Measurements from ENCODE around the gene CDYL2.
"Not testable (repeated sequence)": the region's sequence is repeated elsewhere in the genome, so short reads cannot be mapped to it uniquely, and the experiment has no call there.

The CDYL2 gene

DNA sequence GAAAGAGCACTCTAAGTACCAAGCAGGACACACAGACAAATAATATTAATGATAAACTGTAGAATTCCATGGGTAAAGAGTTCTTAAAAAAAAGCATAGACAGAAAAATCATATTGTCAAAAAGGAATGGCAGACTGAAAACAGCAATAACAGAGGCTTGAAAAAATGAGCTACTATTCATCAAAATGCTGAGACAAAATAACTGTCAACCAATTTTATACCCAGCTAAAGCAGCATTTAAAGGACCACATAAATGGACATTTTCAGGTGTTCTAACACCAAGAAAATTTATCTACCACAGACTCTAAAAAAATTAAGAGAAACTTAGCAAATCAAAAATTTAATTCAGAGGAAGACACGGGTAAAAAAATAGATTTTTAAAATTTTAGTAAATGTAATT, 144.5 kb downstream of the CDYL2 start:
- no peaks in the 10 kb centered on the region for H3K36me3 Mint-ChIP-seq (ENCODE audit: low read depth)
- H3K4me1 Mint-ChIP-seq (ENCODE audit: low read depth): peaks cover 20% of the 10 kb centered on the region
- intact Hi-C loops (cut with micrococcal nuclease): loop anchor here (10.0 kb wide), 2 partner anchors 75 to 115 kb away; partner anchors contain the start of gene DYNLRB2
- H3K4me3 Mint-ChIP-seq: no peak overlapping the region
- peaks cover 13% of the 10 kb centered on the region for H3K27me3 Mint-ChIP-seq
- H3K9me3 Mint-ChIP-seq: peaks cover 21% of the 10 kb centered on the region
- H3K27ac Mint-ChIP-seq: no peak overlapping the region

DNA sequence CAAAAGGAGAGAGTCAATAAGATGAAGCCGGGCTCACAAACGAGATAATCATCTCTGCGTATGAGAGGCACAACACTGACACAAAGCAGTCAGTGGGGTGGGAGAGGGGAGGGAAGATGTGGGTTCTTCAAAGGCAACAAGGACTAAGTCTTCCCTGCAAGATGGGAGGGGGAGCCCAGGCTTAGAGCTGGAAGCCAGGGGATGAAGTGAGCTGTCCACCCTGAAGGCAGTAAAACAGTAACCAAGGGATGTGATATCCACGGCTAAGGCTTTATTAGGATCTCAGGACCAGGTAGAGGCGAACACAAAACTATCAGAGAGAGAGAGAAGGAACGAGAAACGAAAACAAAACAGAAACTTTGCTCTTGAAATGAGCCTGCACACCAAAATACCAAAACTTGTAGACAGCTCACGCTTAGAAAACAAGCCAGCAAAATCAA, 147.7 kb downstream of the CDYL2 start:
- H3K27me3 Mint-ChIP-seq: peaks cover 11% of the 10 kb centered on the region
- H3K27ac Mint-ChIP-seq: no peak overlapping the region
- H3K4me3 Mint-ChIP-seq: no peak overlapping the region
- intact Hi-C loops (cut with micrococcal nuclease): loop anchor here (10.0 kb wide), 2 partner anchors 72 to 112 kb away; partner anchors contain the start of gene DYNLRB2
- no peaks in the 10 kb centered on the region for H3K36me3 Mint-ChIP-seq (ENCODE audit: low read depth)
- peaks cover 12% of the 10 kb centered on the region for H3K4me1 Mint-ChIP-seq (ENCODE audit: low read depth)
- peaks cover 21% of the 10 kb centered on the region for H3K9me3 Mint-ChIP-seq

DNA sequence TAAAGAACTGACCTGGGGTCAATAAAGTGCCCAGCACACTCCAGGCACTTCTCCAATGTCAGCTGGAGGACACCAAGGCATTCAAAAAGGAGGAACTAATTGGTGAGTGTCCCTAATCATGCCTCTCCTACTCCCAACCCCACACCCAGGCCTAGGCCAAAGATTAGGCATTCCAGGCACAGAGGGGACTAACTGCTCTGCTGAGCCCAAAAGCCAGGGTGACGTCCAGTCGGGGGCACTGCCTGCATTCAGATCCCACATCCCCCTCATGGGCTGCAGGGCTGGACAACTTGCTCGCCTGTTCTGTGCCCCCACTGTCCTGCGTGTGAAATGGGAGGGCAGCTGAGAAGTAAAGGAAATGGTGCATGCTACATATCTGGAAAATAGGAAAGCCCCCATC, 148.2 kb downstream of the CDYL2 start:
- peaks cover 13% of the 10 kb centered on the region for H3K27me3 Mint-ChIP-seq
- H3K9me3 Mint-ChIP-seq: peaks cover 21% of the 10 kb centered on the region
- H3K4me1 Mint-ChIP-seq (ENCODE audit: low read depth): peaks cover 12% of the 10 kb centered on the region
- no peak overlapping the region for H3K4me3 Mint-ChIP-seq
- H3K27ac Mint-ChIP-seq: no peak overlapping the region
- no peaks in the 10 kb centered on the region for H3K36me3 Mint-ChIP-seq (ENCODE audit: low read depth)
- intact Hi-C loops (cut with micrococcal nuclease): loop anchor here (10.0 kb wide), 2 partner anchors 71 to 111 kb away; partner anchors contain the start of gene DYNLRB2

DNA sequence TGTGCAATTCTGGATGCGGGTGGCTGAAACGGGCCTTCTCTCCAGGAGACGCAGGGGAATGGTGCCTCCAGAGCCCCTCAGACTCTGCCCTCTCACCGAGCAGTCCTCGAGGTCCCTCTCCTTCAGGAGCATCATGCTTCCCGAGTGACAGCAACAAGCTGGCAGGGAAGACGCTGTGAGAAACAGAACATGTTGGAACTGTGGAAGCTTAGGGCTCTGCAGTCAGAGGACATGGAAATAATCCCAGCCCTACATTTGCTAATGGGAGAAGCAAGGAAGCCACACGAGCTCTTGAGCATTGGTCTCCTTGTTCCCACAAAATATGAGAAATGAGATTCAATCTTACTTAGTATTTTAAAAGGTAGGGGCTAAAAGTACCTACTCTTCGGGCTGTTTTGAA, 148.6 kb downstream of the CDYL2 start:
- Mint-ChIP-seq H3K4me1 (ENCODE audit: low read depth) (peaks cover 14% of the 10 kb centered on the region), H3K4me3 (no peak overlapping the region)
- intact Hi-C loops (cut with micrococcal nuclease): loop anchor here (10.0 kb wide), 2 partner anchors 71 to 111 kb away; partner anchors contain the start of gene DYNLRB2

DNA sequence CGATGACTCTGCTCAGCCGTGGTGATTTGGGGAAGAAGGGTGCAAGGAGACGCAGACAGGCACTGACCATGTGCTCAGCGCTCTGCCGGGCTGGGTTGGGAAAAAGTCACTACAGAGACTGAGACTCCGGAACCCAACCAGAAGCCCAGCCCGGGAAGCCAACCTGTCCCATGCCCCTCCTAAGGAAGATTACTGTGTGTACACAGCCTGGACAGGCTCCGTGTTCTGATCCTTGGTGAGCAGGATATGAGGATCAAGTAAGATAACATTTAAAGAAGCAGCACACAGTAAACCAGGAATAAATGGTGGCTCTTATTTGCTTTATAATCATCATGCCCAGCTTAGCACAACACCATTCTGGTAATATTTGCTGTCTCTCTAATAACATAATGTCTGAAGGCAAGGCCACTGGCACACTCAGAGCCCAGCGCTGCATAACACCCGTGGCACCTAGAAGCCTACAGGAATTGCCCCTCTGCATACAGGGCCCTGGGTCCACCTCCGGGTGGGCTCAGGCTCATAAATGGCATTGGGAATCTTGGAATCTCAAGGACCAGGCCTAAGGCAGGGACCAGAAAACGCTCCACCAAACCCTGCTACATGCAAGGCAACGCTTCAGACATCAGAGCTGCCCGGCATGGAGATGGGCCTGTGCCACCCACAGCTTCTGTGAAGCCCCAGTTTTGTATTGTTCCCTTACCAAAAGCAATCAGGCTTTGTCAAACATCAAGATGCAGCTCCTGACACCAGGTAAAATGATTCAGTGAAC, 150.1 kb downstream of the CDYL2 start:
- intact Hi-C loops (cut with micrococcal nuclease): loop anchor here (10.0 kb wide), 2 partner anchors 69 to 109 kb away; partner anchors contain the start of gene DYNLRB2
- H3K4me3 Mint-ChIP-seq: no peak overlapping the region
- H3K27ac Mint-ChIP-seq: no peak overlapping the region
- H3K36me3 Mint-ChIP-seq (ENCODE audit: low read depth): no peaks in the 10 kb centered on the region
- H3K27me3 Mint-ChIP-seq: peaks cover 13% of the 10 kb centered on the region
- H3K4me1 Mint-ChIP-seq (ENCODE audit: low read depth): peaks cover 26% of the 10 kb centered on the region
- peaks cover 22% of the 10 kb centered on the region for H3K9me3 Mint-ChIP-seq

More for the DNA sequence above, 148.6 kb downstream of the CDYL2 start:
- peaks cover 13% of the 10 kb centered on the region for H3K27me3 Mint-ChIP-seq
- no peaks in the 10 kb centered on the region for H3K36me3 Mint-ChIP-seq (ENCODE audit: low read depth)
- H3K27ac Mint-ChIP-seq: no peak overlapping the region
- H3K9me3 Mint-ChIP-seq: peaks cover 24% of the 10 kb centered on the region

DNA sequence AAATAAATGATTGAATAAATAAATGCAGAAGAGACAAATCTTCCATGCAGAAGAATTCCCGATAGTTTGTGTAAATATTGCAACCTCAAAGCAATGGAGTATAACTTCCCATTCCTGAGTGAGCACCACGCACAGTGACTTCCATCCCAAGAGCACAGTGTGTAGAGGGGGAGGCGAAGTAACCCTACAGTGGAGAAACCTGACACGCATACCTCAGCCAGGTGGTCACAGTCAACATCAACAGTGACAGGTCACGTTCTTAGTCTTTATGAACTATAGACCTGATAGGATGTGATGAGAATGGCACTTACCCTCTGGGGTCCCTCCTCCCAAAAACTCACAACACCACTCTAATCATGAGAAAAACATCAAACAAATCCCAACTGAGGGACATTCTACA, 152.0 kb downstream of the CDYL2 start:
- Mint-ChIP-seq H3K27me3 (peaks cover 13% of the 10 kb centered on the region), H3K27ac (no peak overlapping the region), H3K36me3 (ENCODE audit: low read depth) (peaks cover 6% of the 10 kb centered on the region), H3K4me3 (no peak overlapping the region), H3K9me3 (peaks cover 31% of the 10 kb centered on the region), H3K4me1 (ENCODE audit: low read depth) (peaks cover 26% of the 10 kb centered on the region)
- intact Hi-C loops (cut with micrococcal nuclease): loop anchor here (10.0 kb wide), 2 partner anchors 68 to 108 kb away; partner anchors contain the start of gene DYNLRB2

DNA sequence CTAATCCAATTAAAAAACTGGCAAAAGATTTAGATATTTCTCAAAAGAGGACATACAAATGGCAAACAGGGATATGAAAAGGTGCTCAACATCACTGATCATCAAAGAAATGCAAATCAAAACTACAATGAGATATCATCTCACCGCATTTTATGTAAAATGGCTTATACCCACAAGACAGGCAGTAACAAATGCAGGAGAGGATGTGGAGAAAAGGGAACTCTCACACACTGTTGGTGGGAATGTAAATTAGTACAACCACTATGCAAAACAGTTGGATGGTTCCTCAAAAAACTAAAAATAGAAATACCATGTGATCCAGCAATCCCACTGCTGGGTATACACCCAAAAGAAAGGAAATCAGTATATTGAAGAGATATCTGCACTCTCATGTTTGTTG, 154.1 kb downstream of the CDYL2 start:
- not testable (repeated sequence) for H3K27ac Mint-ChIP-seq; H3K27me3 Mint-ChIP-seq; H3K4me3 Mint-ChIP-seq; H3K36me3 Mint-ChIP-seq (ENCODE audit: low read depth)
- Mint-ChIP-seq H3K9me3 (peaks cover 42% of the 10 kb centered on the region), H3K4me1 (ENCODE audit: low read depth) (peaks cover 14% of the 10 kb centered on the region)
- intact Hi-C loops (cut with micrococcal nuclease): loop anchor here (10.0 kb wide), 2 partner anchors 65 to 105 kb away; partner anchors contain the start of gene DYNLRB2

DNA sequence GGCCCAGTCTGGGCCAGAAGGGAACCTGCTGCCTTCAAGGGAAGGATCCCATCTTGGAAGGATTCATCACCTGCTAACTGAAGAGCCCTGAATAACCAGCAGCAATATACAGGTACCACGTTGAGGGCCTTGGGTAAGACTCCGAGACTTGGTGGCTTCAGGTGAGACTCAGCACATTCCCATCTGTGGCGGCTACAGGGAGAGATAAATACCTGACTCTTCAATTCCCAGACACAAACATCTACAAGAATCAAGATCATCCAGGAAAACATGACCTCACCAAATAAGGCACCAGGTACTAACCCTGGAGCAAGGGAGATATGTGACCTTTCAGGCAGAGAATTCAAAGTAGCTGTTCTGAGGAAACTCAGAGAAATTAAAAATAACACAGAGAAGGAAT, 164.1 kb downstream of the CDYL2 start:
- H3K4me1 Mint-ChIP-seq (ENCODE audit: low read depth): no peaks in the 10 kb centered on the region
- H3K4me3 Mint-ChIP-seq: no peak overlapping the region
- intact Hi-C loops (cut with micrococcal nuclease): no loop called here
- no peak overlapping the region for H3K27ac Mint-ChIP-seq
- H3K36me3 Mint-ChIP-seq (ENCODE audit: low read depth): no peaks in the 10 kb centered on the region
- no peaks in the 10 kb centered on the region for H3K27me3 Mint-ChIP-seq
- peaks cover 14% of the 10 kb centered on the region for H3K9me3 Mint-ChIP-seq

DNA sequence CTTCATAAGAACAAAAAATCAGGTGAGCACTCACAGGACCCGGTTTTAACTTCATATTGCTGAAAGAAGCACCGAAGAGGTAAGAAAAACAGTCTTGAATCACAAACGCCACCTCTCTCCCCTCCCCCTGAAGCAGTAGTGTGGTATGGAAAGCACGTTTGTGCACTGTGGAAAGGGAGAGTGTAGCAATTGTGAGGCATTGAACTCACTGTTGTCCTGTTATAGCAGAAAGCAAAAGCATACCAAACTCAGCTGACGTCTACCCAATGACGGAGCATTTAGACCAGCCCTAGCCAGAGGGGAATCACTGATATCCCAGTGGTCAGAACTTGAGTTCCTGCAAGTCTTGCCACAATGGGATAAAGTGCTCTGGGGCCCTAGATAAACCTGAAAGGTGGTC, 164.8 kb downstream of the CDYL2 start:
- no peak overlapping the region for H3K4me3 Mint-ChIP-seq
- H3K27ac Mint-ChIP-seq: no peak overlapping the region
- H3K36me3 Mint-ChIP-seq (ENCODE audit: low read depth): no peaks in the 10 kb centered on the region
- H3K9me3 Mint-ChIP-seq: peaks cover 19% of the 10 kb centered on the region
- no peaks in the 10 kb centered on the region for H3K27me3 Mint-ChIP-seq
- intact Hi-C loops (cut with micrococcal nuclease): no loop called here
- H3K4me1 Mint-ChIP-seq (ENCODE audit: low read depth): no peaks in the 10 kb centered on the region

DNA sequence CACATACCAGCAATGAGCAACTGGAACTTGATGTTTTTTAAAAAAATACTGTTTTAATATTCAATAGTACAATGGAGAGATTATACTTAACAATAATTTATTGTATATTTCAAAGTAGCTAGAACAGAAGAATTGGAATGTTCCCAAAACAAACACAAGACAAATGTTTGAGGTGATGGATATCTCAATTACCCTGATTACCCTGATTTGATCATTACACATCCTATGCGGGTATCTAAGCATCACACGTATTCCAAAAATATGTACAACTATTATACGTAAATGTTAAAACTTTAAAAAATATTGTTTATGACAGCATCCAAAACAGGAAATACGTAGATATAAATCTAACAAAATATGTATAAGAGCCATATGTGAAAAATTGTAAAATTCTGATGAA, 166.8 kb downstream of the CDYL2 start:
- H3K36me3 Mint-ChIP-seq (ENCODE audit: low read depth): peaks cover 4% of the 10 kb centered on the region
- intact Hi-C loops (cut with micrococcal nuclease): no loop called here
- H3K4me1 Mint-ChIP-seq (ENCODE audit: low read depth): no peaks in the 10 kb centered on the region
- no peaks in the 10 kb centered on the region for H3K27me3 Mint-ChIP-seq
- H3K9me3 Mint-ChIP-seq: peaks cover 19% of the 10 kb centered on the region
- H3K4me3 Mint-ChIP-seq: no peak overlapping the region
- H3K27ac Mint-ChIP-seq: no peak overlapping the region

DNA sequence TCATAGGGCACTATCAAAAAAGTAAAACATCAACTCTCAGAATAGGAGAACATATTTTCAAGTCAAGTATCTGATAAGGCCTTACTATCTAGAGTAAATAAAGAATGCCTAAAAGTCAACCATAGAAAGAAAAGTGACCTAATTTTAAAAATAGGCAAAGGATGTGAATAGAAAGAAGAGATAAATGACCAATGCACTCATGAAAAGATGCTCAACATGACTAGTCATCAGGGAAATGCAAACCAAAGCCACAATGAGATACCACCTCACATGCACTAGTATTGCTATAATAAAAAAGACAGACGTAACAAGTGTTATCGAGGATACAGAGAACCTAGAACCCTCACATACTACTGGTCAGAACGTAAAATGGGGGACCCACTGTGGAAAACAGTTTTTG, 172.8 kb downstream of the CDYL2 start:
- H3K4me1 Mint-ChIP-seq (ENCODE audit: low read depth): no peaks in the 10 kb centered on the region
- no peak overlapping the region for H3K27ac Mint-ChIP-seq
- H3K36me3 Mint-ChIP-seq (ENCODE audit: low read depth): peaks cover 34% of the 10 kb centered on the region
- peaks cover 31% of the 10 kb centered on the region for H3K9me3 Mint-ChIP-seq
- no peaks in the 10 kb centered on the region for H3K27me3 Mint-ChIP-seq
- intact Hi-C loops (cut with micrococcal nuclease): no loop called here
- no peak overlapping the region for H3K4me3 Mint-ChIP-seq

DNA sequence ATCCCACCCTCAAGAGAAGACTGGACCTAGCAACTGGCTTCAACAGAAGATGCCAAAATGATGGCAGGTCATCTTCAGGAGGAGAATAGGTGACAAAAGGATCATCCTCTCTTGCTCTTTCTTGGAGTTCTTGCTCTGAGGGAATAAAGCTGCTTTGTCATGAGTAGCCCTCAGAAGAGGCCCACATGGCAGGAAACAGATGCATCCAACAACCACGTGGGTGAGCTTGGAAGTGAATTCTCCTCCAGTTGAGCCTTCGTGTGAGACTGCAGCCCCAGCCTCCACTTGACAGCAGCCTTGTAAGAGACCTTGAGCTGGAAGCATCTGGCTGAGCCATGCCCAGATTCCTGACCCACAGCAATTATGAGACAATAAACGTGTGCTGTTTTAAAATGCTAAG, 176.1 kb downstream of the CDYL2 start:
- no peak overlapping the region for H3K4me3 Mint-ChIP-seq
- intact Hi-C loops (cut with micrococcal nuclease): no loop called here
- H3K4me1 Mint-ChIP-seq (ENCODE audit: low read depth): no peaks in the 10 kb centered on the region
- peaks cover 32% of the 10 kb centered on the region for H3K9me3 Mint-ChIP-seq
- peaks cover 34% of the 10 kb centered on the region for H3K36me3 Mint-ChIP-seq (ENCODE audit: low read depth)
- no peaks in the 10 kb centered on the region for H3K27me3 Mint-ChIP-seq
- H3K27ac Mint-ChIP-seq: no peak overlapping the region

DNA sequence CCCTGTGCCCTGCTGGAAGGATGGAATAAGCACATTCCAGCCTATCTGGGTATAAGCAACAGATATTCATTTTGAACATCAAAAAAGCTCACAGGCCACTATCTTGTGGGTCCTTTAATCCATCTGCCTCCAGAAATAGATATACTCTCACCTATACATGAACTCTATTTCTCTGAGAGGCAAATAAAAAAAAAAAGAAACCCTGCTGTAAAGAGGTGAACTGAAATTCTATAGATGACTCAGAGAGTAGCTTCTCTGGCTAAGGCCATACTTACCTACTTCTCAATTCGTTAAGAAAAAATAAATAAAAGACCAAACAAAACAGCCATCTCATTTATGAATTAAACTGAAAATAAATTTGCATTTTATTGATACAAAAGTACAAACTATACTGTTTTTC, 177.3 kb downstream of the CDYL2 start:
- Mint-ChIP-seq H3K36me3 (ENCODE audit: low read depth) (peaks cover 24% of the 10 kb centered on the region), H3K4me3 (no peak overlapping the region), H3K4me1 (ENCODE audit: low read depth) (no peaks in the 10 kb centered on the region), H3K27ac (no peak overlapping the region), H3K9me3 (peaks cover 32% of the 10 kb centered on the region), H3K27me3 (no peaks in the 10 kb centered on the region)
- intact Hi-C loops (cut with micrococcal nuclease): no loop called here

DNA sequence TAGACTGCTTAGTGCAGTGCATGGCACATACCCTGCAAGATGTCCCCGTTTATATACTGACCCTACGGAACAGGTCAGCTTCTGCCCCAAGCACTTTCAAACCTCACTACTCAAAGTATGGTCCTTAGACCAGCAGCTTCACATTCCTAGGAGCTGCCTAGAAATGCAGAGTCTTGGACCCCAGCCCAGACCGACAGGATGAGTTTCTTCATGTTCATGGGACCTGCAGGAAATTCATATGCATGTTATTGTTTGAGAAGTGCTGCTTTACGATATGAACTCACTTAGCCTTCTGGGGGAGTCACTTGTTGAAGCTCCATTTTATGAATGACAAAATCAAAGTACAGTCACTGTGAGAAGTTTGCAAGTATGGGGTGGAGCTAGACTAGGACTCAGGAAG, 181.0 kb downstream of the CDYL2 start:
- H3K4me3 Mint-ChIP-seq: no peak overlapping the region
- peaks cover 24% of the 10 kb centered on the region for H3K9me3 Mint-ChIP-seq
- no peak overlapping the region for H3K27ac Mint-ChIP-seq
- intact Hi-C loops (cut with micrococcal nuclease): no loop called here
- no peaks in the 10 kb centered on the region for H3K4me1 Mint-ChIP-seq (ENCODE audit: low read depth)
- no peaks in the 10 kb centered on the region for H3K27me3 Mint-ChIP-seq
- peaks cover 14% of the 10 kb centered on the region for H3K36me3 Mint-ChIP-seq (ENCODE audit: low read depth)
